AG09319 (cell line): ENCODE measurements around the gene SAMD5.

Source experiments
- DNase-seq: peaks from one replicate; pipeline ENCODE4 v3.0.0-alpha.2; 2010; ENCODE audit warnings: low read depth; ENCODE audit errors: extremely low read depth
- TF ChIP-seq, protein P1 (sequence below): IDR thresholded peaks from 2 replicates; pipeline ENCODE4 v1.5.1; 2011; ENCODE audit warnings: low read depth, mild to moderate bottlenecking, inconsistent platforms, low read length, moderate library complexity

SAMD5 gene

DNA sequence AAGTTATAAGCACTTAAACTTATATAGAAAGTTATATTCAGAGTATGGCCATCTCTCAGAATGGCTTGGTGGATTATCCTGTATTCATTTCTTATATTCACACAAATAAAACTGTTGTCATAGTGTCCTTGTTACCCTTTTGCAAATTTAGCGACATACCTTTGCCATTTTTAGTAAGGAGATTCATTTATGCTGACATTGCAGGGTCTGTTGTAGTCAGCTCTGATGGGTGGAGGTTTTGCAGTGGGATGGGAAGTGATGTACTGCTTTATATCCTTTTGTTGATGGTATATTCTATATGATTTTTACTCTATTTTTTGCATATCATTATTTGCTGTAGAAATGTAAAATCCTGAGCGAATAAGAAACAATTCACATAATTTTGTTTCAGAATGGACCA is 35.9 kb downstream of the SAMD5 start:
- TF ChIP-seq, protein P1, sequence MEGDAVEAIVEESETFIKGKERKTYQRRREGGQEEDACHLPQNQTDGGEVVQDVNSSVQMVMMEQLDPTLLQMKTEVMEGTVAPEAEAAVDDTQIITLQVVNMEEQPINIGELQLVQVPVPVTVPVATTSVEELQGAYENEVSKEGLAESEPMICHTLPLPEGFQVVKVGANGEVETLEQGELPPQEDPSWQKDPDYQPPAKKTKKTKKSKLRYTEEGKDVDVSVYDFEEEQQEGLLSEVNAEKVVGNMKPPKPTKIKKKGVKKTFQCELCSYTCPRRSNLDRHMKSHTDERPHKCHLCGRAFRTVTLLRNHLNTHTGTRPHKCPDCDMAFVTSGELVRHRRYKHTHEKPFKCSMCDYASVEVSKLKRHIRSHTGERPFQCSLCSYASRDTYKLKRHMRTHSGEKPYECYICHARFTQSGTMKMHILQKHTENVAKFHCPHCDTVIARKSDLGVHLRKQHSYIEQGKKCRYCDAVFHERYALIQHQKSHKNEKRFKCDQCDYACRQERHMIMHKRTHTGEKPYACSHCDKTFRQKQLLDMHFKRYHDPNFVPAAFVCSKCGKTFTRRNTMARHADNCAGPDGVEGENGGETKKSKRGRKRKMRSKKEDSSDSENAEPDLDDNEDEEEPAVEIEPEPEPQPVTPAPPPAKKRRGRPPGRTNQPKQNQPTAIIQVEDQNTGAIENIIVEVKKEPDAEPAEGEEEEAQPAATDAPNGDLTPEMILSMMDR = no peak
- no peak for DNase-seq

DNA sequence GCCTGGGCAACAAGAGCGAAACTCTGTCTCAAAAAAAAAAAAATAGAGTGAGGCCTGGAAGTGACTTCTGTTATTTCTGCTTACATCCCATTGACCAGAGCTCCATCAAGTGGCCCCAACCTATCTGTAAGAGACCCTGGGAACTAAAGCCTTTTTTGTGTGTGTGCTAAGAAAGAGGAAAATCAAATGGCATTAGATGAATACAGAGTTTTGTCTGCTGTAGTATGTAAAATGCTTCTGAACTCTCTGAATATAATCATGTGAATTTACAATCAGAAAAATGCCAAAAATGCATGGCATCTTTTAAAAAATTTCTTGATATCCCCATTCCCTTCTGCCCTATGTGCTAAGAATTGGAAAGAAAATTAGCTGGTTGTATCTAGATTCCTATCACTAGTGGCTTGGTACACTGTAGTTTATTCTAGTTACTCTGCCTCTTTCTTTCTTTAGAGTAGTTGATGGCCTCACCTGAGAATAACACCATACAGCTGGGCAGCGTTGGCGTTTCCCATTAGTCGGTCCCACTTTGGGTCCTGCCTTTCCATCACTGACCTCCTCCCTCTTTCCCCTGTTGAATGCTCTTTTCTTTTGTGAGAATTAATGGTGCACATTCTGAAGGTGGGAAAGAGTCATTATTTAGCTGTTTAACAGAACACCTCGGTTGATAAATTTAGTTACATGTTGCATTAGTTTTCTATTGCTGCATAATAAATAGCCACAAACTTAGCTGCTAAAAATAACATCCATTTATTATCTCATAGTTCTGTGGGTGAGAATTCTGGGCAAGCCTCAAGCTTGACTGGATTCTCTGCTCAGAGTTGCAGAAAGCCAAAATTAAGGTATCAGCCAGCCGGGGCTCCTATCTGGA is 38.2 kb downstream of the SAMD5 start:
- DNase-seq = no peak
- TF ChIP-seq, protein P1 = no peak

DNA sequence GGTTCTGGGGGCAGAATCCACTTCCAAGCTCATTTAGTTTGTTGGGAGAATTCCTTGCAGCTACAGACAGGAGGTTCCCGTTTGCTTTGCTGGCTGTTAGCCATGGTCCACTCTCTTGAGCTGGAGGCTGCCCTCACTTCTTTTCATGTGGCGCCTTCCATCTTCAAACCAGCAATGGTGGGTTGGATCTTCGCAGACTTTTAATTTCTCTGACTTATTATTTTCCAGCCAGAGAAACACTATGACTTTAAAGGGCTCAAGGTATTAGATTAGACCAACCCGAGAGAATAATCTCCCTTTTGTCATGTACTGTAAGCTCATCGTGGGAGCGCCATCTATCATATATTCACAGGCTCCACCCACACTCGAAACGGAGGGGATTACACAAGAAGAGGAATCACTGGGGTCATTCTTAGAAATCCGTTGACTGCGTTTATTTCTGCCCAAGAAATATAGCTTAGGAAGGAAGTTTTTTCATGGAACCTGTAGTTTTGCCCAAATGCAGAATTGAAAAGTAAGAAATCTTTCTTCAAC is 38.9 kb downstream of the SAMD5 start:
- TF ChIP-seq, protein P1 = no peak

DNA sequence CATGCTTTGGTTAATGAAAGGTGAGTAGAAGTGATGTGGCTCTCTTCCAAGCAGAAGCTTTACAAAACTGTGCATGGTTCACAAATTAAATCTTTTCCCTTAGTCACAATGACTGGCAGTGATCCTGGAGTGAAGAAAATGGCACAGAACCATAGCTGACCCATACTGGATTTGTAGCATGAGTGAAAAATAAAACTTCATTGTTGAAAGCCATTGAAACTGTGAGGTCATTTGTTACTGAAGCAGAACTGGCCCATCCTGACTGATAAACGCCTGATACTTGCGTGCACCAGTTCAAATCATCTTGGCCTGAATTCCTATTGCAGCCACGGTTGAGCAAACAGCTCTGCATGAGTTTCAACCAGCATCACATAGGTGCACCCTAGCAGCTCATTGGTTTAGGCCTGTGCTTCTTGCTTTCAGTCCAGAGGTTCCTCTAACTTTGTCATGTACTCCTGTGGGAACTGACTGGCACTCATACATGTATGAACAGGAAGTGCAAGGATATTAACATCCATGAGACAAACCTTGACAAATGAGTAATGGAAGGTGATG is 40.5 kb downstream of the SAMD5 start:
- DNase-seq = no peak
- TF ChIP-seq, protein P1 = no peak

More for the DNA sequence above, 38.9 kb downstream of the SAMD5 start:
- DNase-seq = no peak

DNA sequence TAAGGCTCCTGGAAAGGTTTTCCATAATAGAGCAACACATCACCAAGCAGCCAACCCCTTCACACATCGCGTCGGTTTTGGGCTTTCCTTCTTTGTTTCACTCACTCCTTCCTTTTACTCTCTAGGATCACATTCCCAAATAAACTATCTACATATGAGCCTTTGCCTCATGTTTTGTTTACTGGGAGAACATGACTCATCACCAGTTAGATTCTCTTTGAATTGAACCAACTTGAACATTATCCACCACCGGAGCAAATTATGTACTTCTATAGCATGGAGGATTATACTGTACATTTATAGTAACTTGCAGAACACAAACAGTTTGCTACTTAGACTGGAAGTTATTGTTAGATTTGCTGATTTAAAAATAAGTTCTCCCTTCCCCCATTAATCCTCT is 41.0 kb downstream of the SAMD5 start:
- TF ChIP-seq, protein P1 = no peak
- no peak for DNase-seq

DNA sequence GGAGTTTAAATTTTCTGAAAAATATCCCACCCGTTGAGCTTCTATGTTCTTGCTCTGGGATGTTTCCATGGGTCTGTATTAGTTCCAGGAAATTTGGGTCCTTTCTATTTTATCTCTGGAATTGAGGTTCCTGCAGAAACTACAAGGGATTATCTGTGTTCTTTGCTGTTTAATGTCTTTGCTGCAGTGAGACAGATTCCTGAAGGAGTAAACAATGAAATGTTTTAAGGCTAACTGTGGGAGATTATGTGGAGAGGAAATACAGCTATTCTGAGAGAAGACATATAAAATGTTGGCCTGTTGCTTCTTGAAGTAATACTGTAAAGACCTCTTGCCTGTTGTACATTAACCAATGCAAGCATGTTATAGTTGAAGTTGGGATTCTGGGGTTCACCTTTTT is 43.5 kb downstream of the SAMD5 start:
- TF ChIP-seq, protein P1 = no peak
- DNase-seq = no peak

DNA sequence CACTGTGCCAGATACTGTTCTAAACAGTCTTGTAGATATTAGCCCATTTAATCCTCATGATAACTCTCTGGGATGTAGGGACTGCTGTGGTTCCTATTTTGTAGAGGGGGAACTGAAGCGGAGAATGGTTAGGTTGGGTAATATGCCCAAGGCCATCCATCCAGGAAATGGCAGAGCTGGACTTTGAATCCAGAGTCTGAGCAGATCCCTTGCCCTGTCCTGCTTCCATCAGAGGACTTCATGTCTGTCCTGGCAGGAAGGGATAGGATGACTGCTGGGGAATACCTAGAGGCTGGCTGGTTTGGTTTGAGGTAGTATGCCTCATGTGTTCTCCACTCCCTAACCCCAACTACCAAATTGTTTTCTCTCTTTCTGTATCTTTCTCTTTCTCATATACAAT is 44.6 kb downstream of the SAMD5 start:
- no peak for DNase-seq
- TF ChIP-seq, protein P1 = no peak
